HL-60/S4 (cell line): ENCODE measurements around the gene TBX1.
"Not testable (repeated sequence)": the region's sequence is repeated elsewhere in the genome, so short reads cannot be mapped to it uniquely, and the experiment has no call there.

Source experiments
- in situ Hi-C: fragments of 300-500 bp; cut with MboI; formaldehyde crosslinking; loops from 2 replicates; pipeline ENCODE4 v1.14.3; 2022; ENCODE audit warnings: low sequenced_read_pairs

TBX1 gene

GRCh38 chr22:19779685-19780268, 19.2 kb downstream of the TBX1 start:
- in situ Hi-C loops = no loop called here

DNA sequence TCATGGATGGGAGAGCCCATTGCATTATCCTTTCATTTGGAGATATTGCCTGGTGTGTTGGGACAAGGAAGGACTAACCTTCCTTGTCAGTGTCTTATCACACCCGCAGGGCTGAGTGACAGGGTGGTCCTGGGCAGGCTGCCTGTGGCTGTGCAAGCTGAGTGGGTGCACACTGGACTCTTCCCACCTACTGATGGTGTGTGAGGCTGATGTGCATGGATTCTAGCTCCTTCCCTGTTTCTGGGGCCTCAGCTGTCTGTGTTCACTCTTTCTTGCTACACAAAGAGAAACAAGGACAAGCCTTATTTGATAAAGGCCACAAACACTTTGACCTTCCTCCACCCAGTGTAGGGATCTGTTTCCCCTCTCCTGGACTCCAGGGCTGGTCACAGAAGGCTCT, 22.0 kb downstream of the TBX1 start:
- in situ Hi-C loops = no loop called here

DNA sequence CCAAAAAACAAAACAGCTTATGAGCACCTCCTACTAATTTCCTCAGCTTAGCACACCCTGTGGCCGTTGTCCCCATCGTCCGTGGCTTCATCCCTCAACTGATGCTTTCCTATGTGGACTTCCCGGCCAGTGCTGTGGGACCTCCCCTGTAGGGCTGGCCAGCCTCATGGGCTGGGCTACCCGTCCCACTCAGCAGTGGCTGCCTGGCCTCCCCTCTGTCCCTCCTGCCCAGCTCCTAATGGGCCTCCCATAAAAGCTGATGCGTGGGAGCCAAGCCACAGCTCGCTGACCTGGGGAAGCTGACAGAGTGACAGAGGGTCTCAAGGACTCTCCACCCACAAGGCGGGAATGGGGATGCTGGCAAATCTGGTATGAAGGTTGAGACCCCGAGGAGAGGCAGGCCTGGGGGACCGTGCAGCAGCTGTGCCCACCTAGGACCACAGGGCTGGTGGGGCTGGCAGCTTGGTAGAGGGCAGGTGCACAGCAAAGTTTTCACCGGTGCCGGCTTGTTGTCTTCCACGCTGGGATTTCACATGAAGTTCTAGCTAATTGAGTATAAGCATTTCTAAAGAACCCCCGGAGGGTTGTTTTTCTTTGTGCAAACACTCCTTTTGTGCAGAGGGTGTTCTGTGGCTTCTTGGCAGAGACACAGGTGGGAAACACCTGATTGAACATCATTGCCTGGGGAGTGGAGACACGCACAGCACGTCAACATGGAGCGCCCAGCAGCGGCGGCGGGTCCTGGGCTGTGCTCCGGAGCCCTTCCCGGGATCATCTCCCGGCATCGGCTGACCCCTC, 23.2 kb downstream of the TBX1 start:
- in situ Hi-C loops = no loop called here

DNA sequence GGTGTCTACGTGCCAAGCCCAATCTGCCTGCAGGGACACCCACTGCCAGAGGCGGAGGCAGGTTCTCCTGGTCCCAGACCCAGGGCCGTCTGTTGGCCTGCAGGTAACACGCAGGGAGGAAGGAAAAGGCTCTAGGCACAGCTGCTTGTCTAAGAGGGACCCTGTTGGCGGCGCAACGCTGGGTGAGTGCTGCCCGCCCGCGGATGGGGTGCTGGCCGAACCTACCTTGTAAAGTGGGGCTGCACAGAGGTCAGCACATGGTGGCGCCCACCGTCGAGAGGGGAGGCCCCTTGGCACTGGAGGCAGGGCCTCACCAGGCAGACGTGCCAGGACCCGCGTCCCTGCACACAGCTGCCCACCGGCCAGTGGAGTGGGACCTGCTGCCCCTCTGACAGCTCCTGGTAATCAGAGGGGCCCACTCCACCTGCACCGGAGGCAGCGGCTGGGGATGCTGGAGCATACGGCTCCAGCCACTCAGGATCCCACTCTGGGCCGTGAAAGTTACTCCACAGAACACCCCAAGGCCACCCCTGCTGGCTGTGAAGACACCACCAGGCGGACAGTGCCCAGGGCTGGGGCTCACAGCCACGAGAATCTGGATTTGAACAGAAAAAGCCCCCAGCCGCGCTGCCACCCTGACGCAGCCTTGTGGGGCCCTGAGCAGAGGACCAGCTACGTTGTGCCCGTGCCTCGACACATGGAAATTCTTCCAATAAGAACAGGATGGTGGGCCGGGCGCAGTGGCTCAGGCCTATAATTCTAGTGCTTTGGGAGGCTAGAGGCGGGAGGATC, 24.0 kb downstream of the TBX1 start:
- in situ Hi-C loops = no loop called here

GRCh38 chr22:19785461-19786263, 25.1 kb downstream of the TBX1 start:
- in situ Hi-C loops = no loop called here

- in situ Hi-C loops = no loop called here
These were observed 25.6 kb downstream of the TBX1 start for GRCh38 chr22:19786264-19786585.

DNA sequence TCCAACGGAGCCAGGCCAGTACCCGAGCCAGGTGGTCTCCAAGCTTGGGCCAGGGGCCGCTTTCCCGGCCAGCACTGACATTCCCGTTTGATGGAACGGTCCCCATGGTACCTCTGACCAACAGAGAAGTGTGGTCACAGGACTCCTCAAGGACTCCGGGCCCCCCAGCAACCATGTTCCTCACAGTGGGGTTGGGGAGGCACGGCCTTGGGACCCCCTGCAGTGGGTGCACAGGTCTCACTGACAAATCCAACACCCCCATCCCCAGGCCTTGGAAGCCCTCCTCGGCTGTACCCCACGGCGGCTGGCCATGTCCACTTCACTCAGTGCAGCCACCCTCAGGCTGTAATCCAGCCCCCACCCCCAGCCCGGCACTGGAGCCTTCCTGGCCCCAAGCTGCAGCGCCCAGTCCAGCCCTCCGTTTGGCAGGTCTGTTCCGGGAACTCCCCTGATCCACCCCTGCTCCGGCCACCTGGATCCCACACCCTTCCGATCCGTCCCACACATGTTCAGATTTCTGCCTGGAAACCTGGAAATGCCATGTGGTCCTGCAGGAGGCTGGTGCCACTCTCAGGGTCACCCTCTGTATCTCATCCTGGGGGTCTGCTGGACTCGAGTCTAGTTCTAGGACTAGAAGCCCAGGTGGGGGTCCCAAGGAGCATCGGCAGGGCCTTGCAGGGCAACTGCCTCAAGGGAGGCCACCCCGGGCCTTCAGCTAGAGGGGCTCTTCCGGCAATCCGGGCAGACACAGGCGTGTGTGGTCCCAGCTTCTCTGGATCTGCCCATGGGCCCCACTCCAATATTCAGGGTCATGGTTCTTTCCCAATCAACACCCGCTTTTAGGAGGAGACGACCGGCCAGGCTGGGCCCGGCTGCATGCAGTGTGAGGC, 26.6 kb downstream of the TBX1 start:
- in situ Hi-C loops = no loop called here

DNA sequence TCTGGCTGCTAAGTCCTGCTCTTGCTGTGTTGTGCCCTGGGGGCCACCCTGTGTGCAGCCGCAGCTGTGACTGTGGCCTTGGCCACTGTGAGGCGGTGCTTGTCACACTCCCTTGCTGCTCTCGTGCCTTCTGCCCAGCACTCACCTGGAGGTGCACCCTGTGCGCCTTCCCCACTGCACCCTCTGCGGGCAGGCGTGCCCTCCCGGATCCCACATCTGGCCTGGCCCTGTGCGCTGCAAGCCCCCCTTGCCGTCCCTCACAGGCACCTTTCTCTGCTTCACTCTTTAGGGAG, 27.2 kb downstream of the TBX1 start:
- in situ Hi-C loops = no loop called here

DNA sequence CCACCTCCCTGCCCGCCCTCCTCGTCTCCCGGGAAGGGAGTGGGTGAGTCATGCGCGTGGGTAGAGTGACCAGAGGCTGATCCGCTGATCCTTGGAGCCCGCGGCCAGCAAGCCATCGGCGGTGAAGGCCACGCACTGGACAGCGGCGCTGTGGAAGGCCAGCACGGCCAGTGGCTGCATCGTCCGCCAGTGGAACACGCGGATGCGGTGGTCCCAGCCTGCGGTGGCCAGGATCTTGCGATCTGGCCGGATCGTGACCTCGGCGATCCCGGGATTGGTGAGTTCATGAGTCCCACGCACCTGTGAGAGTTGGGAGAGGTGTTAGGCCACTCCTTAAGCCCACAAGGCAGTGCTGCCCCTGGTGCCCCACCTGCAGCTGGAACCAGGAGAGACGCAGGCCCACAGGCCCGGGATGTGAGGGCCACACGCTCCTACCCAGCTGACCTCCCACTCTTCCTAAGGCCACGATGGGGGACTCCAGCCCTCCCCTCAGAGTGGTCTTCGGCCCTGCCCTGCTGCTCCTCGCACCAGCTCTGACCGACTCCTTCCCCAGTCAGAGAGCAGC, 28.2 kb downstream of the TBX1 start:
- in situ Hi-C loops = no loop called here

DNA sequence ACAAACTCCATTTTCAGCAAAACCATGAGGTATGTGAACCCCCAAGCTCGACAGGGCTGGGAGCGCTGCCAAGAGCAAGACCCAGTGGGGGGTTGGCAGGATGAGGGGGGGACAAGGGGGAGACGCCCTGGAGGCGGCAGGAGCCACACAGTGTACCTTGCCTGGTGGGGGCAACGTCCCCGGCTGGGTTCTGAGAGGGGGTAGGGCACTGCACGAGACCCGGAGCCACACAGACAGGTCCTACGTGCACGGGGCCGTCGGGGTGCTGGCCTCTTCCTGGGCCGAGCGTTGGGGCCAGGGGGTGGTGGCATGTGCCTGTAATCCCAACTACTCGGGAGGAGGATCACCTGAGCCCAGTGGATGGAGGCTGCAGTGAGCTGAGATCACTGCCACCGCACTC, 28.8 kb downstream of the TBX1 start:
- in situ Hi-C loops = no loop called here

DNA sequence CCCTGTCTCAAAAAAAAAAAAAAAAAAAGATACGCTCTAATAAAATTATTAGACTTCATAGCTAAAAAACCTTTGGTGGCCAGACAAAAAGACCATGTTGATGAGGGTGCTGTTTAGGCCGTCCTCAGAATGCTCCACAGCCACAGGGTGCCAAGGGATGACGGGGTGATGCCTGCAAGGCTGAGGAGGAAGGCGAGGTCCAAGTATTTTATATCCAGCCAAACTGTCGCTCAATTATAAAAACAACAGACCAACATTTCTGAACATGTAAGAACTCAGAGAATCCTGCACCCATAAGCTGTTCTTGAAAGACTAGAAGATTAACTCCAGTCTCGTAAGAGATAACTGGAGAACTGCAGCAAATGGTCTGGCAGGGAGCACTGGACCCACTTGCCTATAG, 29.2 kb downstream of the TBX1 start:
- in situ Hi-C loops = no loop called here

DNA sequence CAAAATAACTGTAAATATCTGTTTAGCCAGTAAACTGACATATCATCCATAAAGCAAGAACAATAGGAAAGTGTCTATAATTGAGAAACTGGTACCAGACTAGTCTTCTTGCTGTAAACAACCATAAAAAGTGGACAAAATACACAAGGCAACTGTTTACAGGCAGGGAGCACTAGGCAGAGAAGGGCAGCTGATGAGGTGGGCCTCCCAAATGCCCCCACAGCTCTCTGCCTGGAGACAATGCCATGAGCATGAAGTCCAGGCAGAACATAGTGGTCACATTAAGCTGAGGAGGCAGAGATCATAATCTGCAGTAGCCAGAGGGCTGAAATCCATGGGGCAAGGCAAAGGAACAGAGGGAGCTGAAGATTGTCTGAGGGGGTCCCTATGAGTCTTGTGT, 30.7 kb downstream of the TBX1 start:
- in situ Hi-C loops = no loop called here

GRCh38 chr22:19791894-19792293, 31.3 kb downstream of the TBX1 start:
- in situ Hi-C loops = no loop called here

DNA sequence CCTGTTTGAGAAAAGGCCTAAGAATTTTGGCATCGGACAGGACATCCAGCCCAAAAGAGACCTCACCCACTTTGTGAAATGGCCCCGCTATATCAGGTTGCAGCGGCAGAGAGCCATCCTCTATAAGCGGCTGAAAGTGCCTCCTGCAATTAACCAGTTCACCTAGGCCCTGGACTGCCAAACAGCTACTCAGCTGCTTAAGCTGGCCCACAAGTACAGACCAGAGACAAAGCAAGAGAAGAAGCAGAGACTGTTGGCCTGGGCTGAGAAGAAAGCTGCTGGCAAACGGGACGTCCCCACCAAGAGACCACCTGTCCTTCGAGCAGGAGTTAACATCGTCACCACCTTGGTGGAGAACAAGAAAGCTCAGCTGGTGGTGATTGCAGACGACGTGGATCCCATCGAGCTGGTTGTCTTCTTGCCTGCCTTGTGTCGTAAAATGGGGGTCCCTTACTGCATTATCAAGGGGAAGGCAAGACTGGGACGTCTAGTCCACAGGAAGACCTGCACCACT, 31.9 kb downstream of the TBX1 start:
- in situ Hi-C loops = not testable (repeated sequence)

GRCh38 chr22:19793161-19793560, 32.6 kb downstream of the TBX1 start:
- in situ Hi-C loops = no loop called here

- in situ Hi-C loops = no loop called here
These were observed 33.2 kb downstream of the TBX1 start for GRCh38 chr22:19793661-19794310.

- in situ Hi-C loops = no loop called here
These were observed 35.0 kb downstream of the TBX1 start for GRCh38 chr22:19795617-19796008.

GRCh38 chr22:19796160-19796559, 35.6 kb downstream of the TBX1 start:
- in situ Hi-C loops = no loop called here
